Thyroid gland (tissue), 4 donors: ENCODE results near the gene ATAD1. TPM values are rescaled to one million over a fixed set of nuclear protein-coding genes. Genes with fewer than 3 reads are reported as not detected.

Source experiments
- DNase-seq, 2 donors: peaks; one replicate each; pipeline ENCODE4 v3.0.0-alpha.2; 2019
- H3K27ac ChIP-seq, 3 donors: fragments of 200-600 bp; sonication (generic); 1 replicate in 2 of 3; 2 replicates in 1 of 3; pipeline ENCODE4 v1.5.1; 2016 to 2019; ENCODE audit warnings: mild to moderate bottlenecking in 1 of 3, moderate library complexity in 1 of 3
- H3K27me3 ChIP-seq: fragments of 200-600 bp; sonication (generic); one replicate; pipeline ENCODE4 v1.5.1; 2019
- H3K36me3 ChIP-seq, 2 donors: fragments of 200-600 bp; sonication (generic); one replicate each; pipeline ENCODE4 v1.5.1; 2016 to 2019
- H3K4me1 ChIP-seq, 2 donors: fragments of 200-600 bp; sonication (generic); one replicate each; pipeline ENCODE4 v1.5.1; 2017 to 2019
- H3K4me3 ChIP-seq, 3 donors: fragments of 200-600 bp; sonication (generic); replicated peaks in 1 of 3; 1 replicate in 2 of 3; 2 replicates in 1 of 3; pipeline ENCODE4 v1.5.1; 2016; ENCODE audit warnings: mild to moderate bottlenecking in 1 of 3
- H3K9me3 ChIP-seq: fragments of 200-600 bp; sonication (generic); one replicate; pipeline ENCODE4 v1.5.1; 2017
- CTCF ChIP-seq, 6 experiments: fragments of 200-600 bp in 3 of 6; fragments of 450-650 bp in 3 of 6; sonication (generic) in 3 of 6; IDR thresholded peaks; one replicate each; pipeline ENCODE4 v1.5.1; 2016 to 2019; ENCODE audit warnings: antibody characterized with exemption in 6 of 6, mild to moderate bottlenecking in 2 of 6, inconsistent platforms in 1 of 6, moderate library complexity in 1 of 6
- POLR2A ChIP-seq, 2 donors: fragments of 450-650 bp; IDR thresholded peaks; one replicate each; pipeline ENCODE4 v1.6.1; 2017; ENCODE audit warnings: antibody characterized with exemption in 2 of 2, mild to moderate bottlenecking in 2 of 2, moderate library complexity in 1 of 2
- WGBS, 2 donors: methylation state at CpG; one replicate each; pipeline ENCODE4 v1.1.5; 2017; 5-methylcytosine and 5-hydroxymethylcytosine counted together
- intact Hi-C: fragments of 100-400 bp; cut with DNase I; formaldehyde crosslinking; loops from one replicate; pipeline ENCODE4 v1.15.1; 2023
- total RNA-seq, 4 donors: library from RNA; depleted of rRNA; stranded (reverse); fragments of >200 nt; gene quantifications; one replicate each; pipeline ENCODE4 v1.2.3, GENCODE V29; 2016

Gene ATAD1
- total RNA-seq, 4 donors from 2014 or later = 40.3 to 72.1 (median 53.7) TPM

GRCh38 chr10:87799860-87800259 lies 18.2 kb downstream of the ATAD1 start:
- H3K27ac ChIP-seq = no peak overlapping the region
- no peak overlapping the region for H3K4me3 ChIP-seq
- no peak for DNase-seq
- no peaks in the 10 kb centered on the region for H3K27me3 ChIP-seq
- no peaks in the 10 kb centered on the region for H3K36me3 ChIP-seq
- peaks cover 13 to 21% of the 10 kb centered on the region in 2 donors for H3K4me1 ChIP-seq
- no peaks in the 10 kb centered on the region for H3K9me3 ChIP-seq
- no peak for TF ChIP-seq CTCF (IDR thresholded peaks at IDR 0.05)
- no peak for TF ChIP-seq POLR2A (IDR thresholded peaks at IDR 0.05)
- intact Hi-C loops = no loop called here
- WGBS, 2 donors = 97 to 99% methylated on average over 1 of the region's 1 CpG

GRCh38 chr10:87798082-87798481 lies 19.9 kb downstream of the ATAD1 start:
- Histone ChIP-seq H3K27me3 (no peaks in the 10 kb centered on the region), H3K36me3 (no peaks in the 10 kb centered on the region), H3K9me3 (no peaks in the 10 kb centered on the region), H3K27ac (no peak overlapping the region), H3K4me1 (peaks cover 0 to 6% of the 10 kb centered on the region in 2 donors), H3K4me3 (no peak overlapping the region)
- TF ChIP-seq POLR2A (IDR thresholded peaks at IDR 0.05) (no peak), CTCF (IDR thresholded peaks at IDR 0.05) (no peak)
- no peak for DNase-seq
- intact Hi-C loops = no loop called here
- 95 to 96% methylated on average over 5 of the region's 5 CpGs for WGBS, 2 donors

- Histone ChIP-seq H3K27ac (no peak overlapping the region), H3K4me1 (peaks cover 0 to 6% of the 10 kb centered on the region in 2 donors)
- 78 to 83% methylated on average over 3 of the region's 3 CpGs for WGBS, 2 donors
Measured at GRCh38 chr10:87794285-87794684, 23.7 kb downstream of the ATAD1 start.

GRCh38 chr10:87790185-87790584 lies 27.8 kb downstream of the ATAD1 start:
- Histone ChIP-seq H3K27ac (no peak overlapping the region), H3K4me1 (no peaks in the 10 kb centered on the region), H3K4me3 (no peak overlapping the region), H3K9me3 (no peaks in the 10 kb centered on the region), H3K36me3 (no peaks in the 10 kb centered on the region), H3K27me3 (no peaks in the 10 kb centered on the region)
- 96 to 99% methylated on average over 3 of the region's 3 CpGs for WGBS, 2 donors
- intact Hi-C loops = no loop called here
- no peak for DNase-seq
- TF ChIP-seq POLR2A (IDR thresholded peaks at IDR 0.05) (no peak), CTCF (IDR thresholded peaks at IDR 0.05) (no peak)

More at GRCh38 chr10:87794285-87794684, 23.7 kb downstream of the ATAD1 start:
- Histone ChIP-seq H3K4me3 (no peak overlapping the region), H3K27me3 (no peaks in the 10 kb centered on the region), H3K9me3 (no peaks in the 10 kb centered on the region), H3K36me3 (no peaks in the 10 kb centered on the region)
- TF ChIP-seq CTCF (IDR thresholded peaks at IDR 0.05) (no peak), POLR2A (IDR thresholded peaks at IDR 0.05) (no peak)
- DNase-seq = no peak
- intact Hi-C loops = no loop called here

GRCh38 chr10:87786421-87786820 lies 31.6 kb downstream of the ATAD1 start:
- TF ChIP-seq POLR2A (IDR thresholded peaks at IDR 0.05) = no peak
- no peak for TF ChIP-seq CTCF (IDR thresholded peaks at IDR 0.05)
- H3K27ac ChIP-seq = no peak overlapping the region
- H3K9me3 ChIP-seq = no peaks in the 10 kb centered on the region
- H3K4me3 ChIP-seq = no peak overlapping the region
- no peak for DNase-seq
- peaks cover 0 to 3% of the 10 kb centered on the region in 2 donors for H3K36me3 ChIP-seq
- intact Hi-C loops = no loop called here
- no peaks in the 10 kb centered on the region for H3K27me3 ChIP-seq
- WGBS, 2 donors = 98 to 99% methylated on average over 7 of the region's 7 CpGs
- H3K4me1 ChIP-seq = no peaks in the 10 kb centered on the region
